GM19468 (cell line): ENCODE measurements around the gene TEX261.

Experiments
- ATAC-seq: cut with Tn5 transposase; IDR thresholded peaks from one replicate; pipeline ENCODE4 v1.9.1; 2021; ENCODE audit warnings: mild to moderate bottlenecking, moderate library complexity, moderate number of reproducible peaks; ENCODE audit not compliant: unreplicated experiment; ENCODE audit errors: extremely low read depth

The TEX261 gene

GRCh38 chr2:70939001-70939838, 55.5 kb downstream of the TEX261 start:
- ATAC-seq = no peak

- no peak for ATAC-seq
These were observed 56.1 kb downstream of the TEX261 start for GRCh38 chr2:70938586-70938950.

GRCh38 chr2:70937866-70938585, 56.6 kb downstream of the TEX261 start:
- ATAC-seq = no peak

- ATAC-seq = no peak
These were observed 57.5 kb downstream of the TEX261 start for GRCh38 chr2:70936979-70937811.

GRCh38 chr2:70936165-70936978, 58.3 kb downstream of the TEX261 start:
- no peak for ATAC-seq
